ENCODE results near the gene C16orf96. TPM values are rescaled to one million over a fixed set of nuclear protein-coding genes. Genes with fewer than 3 reads are reported as not detected.

The C16orf96 gene
- total and polyA plus RNA-seq, 2 of the 13 experiments (the other 11 are each of a cell fraction or from before 2014, with no cell fraction given) = 0.03 TPM; not detected in 1

DNA sequence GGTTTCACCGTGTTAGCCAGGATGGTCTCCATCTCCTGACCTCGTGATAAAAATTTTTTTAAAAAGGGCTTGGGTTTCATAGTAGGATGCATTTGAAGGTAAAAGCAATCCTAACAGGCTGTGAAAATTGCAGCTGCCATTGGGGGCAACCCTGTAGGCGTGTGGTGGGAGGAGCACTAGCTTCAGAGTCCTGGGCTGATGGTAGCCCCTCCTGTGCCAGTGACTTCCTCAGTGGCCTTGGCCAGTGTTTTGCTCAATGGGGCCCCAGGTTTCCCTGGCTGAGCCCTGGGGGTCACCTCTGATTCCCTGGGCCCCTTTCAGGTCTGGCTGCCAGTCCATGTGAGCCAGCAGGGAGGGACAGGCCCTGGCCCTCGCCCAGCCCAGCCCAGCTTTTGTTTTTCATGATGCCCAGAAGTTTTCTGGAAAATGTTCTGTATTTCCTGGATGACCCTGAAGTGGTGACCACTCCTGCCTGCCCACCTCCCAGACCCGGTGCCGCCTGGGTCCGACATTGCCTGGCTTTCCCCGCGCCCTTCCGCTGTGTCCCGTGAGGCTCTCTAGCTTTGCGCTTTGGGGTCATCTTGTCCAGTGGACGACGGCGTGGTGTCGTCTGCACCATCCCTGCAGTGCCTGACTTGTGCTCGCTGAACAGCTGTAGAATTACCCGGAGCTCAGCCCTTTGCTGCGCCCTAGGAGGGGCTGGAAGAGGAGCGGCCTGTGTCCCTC is 77.9 kb downstream of the C16orf96 start (continued):
- TF ChIP-seq, protein P1, sequence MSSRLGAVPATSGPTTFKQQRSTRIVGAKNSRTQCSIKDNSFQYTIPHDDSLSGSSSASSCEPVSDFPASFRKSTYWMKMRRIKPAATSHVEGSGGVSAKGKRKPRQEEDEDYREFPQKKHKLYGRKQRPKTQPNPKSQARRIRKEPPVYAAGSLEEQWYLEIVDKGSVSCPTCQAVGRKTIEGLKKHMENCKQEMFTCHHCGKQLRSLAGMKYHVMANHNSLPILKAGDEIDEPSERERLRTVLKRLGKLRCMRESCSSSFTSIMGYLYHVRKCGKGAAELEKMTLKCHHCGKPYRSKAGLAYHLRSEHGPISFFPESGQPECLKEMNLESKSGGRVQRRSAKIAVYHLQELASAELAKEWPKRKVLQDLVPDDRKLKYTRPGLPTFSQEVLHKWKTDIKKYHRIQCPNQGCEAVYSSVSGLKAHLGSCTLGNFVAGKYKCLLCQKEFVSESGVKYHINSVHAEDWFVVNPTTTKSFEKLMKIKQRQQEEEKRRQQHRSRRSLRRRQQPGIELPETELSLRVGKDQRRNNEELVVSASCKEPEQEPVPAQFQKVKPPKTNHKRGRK (CRISPR knock-in tag; IDR thresholded peaks at IDR 0.05) = no peak
- TF ChIP-seq ZNF543 (CRISPR knock-in tag; IDR thresholded peaks at IDR 0.05) (no peak), ZNF691 (CRISPR knock-in tag; IDR thresholded peaks at IDR 0.05; ENCODE audit: borderline replicate concordance, low read depth) (0 out of 2 replicates have a peak, but pooled peaks have one; percentile 63), ZBTB20 (CRISPR knock-in tag; IDR thresholded peaks at IDR 0.05; ENCODE audit: borderline replicate concordance, low read depth) (no peak), ZNF609 (CRISPR knock-in tag; IDR thresholded peaks at IDR 0.05; ENCODE audit: borderline replicate concordance) (no peak), NCOA2 (CRISPR knock-in tag; IDR thresholded peaks at IDR 0.05) (no peak), MEIS1 (CRISPR knock-in tag; IDR thresholded peaks at IDR 0.05; ENCODE audit: borderline replicate concordance) (no peak), CBX2 (IDR thresholded peaks at IDR 0.05; ENCODE audit: low read depth, low read length) (no peak), CBX2 (CRISPR knock-in tag; IDR thresholded peaks at IDR 0.05; ENCODE audit: low read depth) (no peak), SRSF9 (IDR thresholded peaks at IDR 0.05; ENCODE audit: borderline replicate concordance, insufficient read depth, low read depth, low read length, poor library complexity, severe bottlenecking) (no peak), PATZ1 (CRISPR knock-in tag; IDR thresholded peaks at IDR 0.05) (0 out of 2 replicates have a peak, but pooled peaks have one; percentile 14), SMC3 (IDR thresholded peaks at IDR 0.05; ENCODE audit: low read length) (no peak), HDAC2 (CRISPR knock-in tag; IDR thresholded peaks at IDR 0.05) (no peak), ZSCAN9 (CRISPR knock-in tag; IDR thresholded peaks at IDR 0.05; ENCODE audit: borderline replicate concordance) (no peak)
- TF ChIP-seq, protein P2, sequence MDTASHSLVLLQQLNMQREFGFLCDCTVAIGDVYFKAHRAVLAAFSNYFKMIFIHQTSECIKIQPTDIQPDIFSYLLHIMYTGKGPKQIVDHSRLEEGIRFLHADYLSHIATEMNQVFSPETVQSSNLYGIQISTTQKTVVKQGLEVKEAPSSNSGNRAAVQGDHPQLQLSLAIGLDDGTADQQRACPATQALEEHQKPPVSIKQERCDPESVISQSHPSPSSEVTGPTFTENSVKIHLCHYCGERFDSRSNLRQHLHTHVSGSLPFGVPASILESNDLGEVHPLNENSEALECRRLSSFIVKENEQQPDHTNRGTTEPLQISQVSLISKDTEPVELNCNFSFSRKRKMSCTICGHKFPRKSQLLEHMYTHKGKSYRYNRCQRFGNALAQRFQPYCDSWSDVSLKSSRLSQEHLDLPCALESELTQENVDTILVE (CRISPR knock-in tag; IDR thresholded peaks at IDR 0.05) = no peak
- TF ChIP-seq, protein P3, sequence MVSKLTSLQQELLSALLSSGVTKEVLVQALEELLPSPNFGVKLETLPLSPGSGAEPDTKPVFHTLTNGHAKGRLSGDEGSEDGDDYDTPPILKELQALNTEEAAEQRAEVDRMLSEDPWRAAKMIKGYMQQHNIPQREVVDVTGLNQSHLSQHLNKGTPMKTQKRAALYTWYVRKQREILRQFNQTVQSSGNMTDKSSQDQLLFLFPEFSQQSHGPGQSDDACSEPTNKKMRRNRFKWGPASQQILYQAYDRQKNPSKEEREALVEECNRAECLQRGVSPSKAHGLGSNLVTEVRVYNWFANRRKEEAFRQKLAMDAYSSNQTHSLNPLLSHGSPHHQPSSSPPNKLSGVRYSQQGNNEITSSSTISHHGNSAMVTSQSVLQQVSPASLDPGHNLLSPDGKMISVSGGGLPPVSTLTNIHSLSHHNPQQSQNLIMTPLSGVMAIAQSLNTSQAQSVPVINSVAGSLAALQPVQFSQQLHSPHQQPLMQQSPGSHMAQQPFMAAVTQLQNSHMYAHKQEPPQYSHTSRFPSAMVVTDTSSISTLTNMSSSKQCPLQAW (CRISPR knock-in tag; IDR thresholded peaks at IDR 0.05) = 0 out of 2 replicates have a peak, but pooled peaks have one; percentile 11

All from HepG2 (cell line).